Measurements from ENCODE around the gene SSBP4. TPM values are rescaled to one million over a fixed set of nuclear protein-coding genes. Genes with fewer than 3 reads are reported as not detected.

Gene SSBP4
- total RNA-seq, 1 donor from 2014 or later: 36.2 TPM

DNA sequence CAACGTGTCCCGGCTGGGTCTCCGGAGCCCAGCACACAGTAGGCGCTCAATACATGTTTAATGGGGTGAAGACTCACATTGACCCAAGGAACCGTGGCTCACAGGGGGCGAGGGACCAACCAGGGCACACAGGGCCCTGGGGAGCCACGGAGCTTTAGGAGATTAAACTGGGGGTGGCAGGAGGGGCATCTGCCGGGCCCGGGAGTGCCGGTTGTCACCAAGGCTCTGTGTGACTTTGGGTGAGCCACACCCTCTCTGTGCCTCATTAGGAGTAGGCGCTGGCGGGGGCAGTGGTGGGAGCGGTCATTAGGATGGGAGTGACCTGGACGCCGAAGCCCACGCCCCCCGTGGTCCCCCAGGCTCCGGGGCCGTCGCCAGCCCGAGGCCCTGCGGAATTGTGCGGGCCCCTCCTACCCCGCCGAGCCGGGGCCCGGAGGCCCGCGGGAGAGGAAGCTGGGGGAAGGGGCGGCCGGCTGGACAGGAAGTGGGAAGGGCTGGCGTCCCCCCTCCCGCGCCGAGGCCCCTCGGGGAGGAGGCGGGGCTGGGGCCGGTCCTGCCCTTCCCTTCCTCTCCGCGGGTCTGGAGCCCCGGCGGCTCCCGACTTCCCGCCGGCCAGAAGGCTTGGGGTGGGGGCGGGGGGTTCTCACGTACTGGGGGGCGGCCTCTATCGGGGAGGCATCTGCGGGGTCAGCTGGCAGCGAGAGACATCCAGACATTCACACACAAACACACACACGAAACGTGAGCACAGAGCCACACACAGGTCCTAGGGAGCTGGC is 1.8 kb upstream of the SSBP4 start:
- peak; percentile 92 for DNase-seq (ENCODE audit: missing footprints)
- intact Hi-C loops (cut with DNase I): loop anchor here (5.0 kb wide), 1 partner anchor 135 kb away; the partner anchor contains the start of gene JUND
- peak; percentile 64 for ATAC-seq

DNA sequence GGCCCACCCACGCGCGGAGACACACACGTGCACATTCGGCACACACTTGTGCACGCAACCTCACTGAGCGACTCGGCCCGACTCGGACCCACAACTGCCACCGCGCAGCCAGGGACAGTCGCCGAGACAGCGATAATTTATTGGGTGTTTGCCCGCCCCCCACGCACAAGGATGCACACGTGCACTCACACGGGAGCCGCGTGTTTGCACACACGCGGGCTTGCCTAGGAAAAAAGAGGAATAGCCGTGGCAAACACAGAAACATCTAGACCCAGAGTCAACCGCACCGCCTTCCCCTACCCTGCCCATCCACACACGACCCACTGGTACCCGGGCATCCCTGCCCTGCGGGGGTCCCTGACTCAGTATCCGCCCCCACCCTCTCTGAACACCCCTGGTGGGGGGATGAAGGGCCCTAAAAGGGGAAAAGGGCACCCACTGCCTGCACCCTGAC is 1.1 kb upstream of the SSBP4 start:
- intact Hi-C loops (cut with DNase I): loop anchor here (5.0 kb wide), 1 partner anchor 136 kb away; the partner anchor contains the start of gene JUND
- peak; percentile 84 for DNase-seq (ENCODE audit: missing footprints)

DNA sequence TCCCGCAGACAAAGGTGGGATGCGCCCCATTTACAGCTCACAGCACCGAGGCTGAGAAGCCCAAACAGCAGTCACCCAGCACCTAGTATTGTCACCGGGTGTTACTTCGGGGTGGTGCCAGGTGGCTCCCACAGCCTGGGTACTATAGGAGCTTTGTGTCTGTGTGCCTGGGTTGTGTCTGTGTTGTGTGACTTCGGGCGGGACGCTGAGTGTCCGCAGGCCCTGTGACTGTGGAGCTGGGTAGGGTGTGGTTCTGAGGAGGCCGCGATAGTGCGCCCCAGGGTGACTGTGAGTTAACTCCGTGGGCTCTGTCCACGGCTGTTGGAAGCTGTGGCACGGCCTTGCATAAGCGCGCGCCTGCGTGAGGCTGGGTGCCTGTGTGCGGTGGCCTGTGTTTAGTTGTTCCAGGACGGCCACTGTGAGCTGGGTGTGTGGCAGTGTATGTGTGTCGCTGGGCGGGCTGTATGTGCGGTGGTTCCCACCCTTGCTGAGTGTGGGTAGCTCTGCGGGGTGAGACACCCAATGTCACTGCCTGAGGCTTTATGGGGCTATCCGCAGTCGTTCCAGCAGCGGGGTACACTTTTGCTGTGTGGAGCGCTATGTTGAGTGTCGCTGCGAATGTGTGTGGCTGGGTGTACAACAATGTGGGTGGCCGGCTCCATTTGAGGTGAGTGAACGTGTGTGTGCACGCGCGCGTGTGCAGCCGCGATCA is 559 bp upstream of the SSBP4 start:
- ATAC-seq: peak; percentile 0
- intact Hi-C loops (cut with DNase I): loop anchor here (5.0 kb wide), 1 partner anchor 136 kb away; the partner anchor contains the start of gene JUND
- DNase-seq (ENCODE audit: missing footprints): no peak

More for the DNA sequence above, 1.1 kb upstream of the SSBP4 start:
- no peak for ATAC-seq

DNA sequence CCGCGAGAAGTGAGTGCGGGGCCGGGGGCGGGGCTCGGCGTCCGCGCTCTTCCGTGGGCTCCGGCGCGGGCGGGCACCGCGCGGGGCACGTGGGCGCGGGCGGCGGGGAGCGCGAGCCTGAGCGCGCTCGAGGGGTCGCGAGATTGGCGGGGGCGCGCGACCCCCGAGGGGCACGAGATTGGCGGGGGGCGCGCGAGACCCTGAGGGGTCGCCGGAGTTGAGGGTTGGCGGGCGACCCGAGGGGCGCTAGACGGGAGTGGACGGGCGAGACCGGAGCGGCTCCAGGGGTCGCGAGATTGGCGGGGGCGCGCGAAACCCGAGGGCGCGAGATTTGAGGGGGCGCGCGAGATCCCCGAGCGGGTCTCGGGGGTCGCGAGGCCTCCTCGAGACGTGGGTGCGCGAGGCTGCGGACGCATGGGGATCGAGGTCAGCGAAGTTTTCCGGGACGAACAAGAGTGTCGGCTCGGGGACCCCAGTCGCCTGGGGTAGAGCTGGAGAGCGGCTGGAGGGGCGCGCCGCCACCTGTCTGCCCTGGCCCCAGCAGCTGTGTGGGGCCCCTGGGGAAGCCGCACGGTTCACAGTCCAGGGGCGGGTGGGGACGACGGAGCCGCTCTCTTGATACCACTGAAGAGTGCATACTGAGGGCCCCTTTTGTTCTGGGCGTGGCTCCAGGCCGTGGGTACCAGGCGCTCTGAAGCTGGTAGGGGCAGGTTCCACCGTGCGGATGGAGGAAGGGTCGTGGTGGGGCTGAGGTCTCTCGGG is 682 bp downstream of the SSBP4 start:
- ATAC-seq (no peak), DNase-seq (ENCODE audit: missing footprints) (no peak)
- intact Hi-C loops (cut with DNase I): loop anchor here (5.0 kb wide), 1 partner anchor 138 kb away; the partner anchor contains the start of gene JUND

DNA sequence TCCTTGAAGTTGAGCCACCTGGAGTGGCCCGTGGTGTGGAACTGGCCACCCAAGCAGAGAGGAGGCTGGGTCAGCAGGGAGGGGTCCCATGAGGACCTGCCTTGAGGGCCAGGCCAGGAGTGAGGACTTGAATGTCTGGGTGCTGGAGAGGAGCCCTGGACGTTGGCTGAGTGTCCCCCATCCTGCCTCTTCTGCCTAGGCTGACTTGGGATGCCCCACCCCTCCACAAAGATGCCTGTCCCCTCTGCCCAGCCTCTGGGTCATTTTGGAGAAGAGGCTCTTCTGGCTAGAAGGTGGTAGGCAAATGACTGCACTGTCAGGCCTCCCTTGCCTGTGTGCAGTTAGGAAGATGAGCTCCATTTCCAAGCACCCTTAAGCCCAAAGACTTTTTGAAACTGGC is 1.7 kb downstream of the SSBP4 start:
- intact Hi-C loops (cut with DNase I): no loop called here
- DNase-seq (ENCODE audit: missing footprints): no peak
- ATAC-seq: no peak

DNA sequence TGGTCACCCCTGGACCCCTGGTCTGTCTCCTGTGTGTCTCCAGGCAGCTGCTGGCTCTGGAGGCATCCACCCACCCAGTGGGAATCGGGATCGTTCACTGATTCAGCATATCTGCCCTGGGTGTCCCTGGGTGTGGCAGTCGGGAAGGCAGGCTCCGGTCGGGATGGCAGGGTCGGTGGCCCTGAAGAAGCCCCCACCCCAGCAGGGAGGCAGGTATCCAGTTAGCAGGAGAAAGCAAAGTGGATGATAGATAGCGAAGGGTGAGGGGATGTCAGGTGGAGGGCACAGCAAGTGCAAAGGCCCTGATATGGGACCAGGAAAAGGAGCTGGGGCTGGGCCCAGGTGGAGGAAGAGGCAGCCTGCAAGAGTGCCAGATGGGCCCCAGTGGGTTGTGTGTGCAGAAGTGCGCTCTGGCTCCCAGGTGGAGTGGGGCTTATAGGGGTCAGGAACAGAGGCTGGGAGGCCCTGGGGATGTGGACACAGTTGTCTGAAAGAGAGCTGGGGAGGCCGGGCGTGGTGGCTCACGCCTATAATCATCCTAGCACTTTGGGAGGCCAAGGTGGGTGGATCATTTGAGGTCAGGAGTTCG is 2.3 kb downstream of the SSBP4 start:
- intact Hi-C loops (cut with DNase I): no loop called here
- DNase-seq (ENCODE audit: missing footprints) (no peak), ATAC-seq (no peak)

DNA sequence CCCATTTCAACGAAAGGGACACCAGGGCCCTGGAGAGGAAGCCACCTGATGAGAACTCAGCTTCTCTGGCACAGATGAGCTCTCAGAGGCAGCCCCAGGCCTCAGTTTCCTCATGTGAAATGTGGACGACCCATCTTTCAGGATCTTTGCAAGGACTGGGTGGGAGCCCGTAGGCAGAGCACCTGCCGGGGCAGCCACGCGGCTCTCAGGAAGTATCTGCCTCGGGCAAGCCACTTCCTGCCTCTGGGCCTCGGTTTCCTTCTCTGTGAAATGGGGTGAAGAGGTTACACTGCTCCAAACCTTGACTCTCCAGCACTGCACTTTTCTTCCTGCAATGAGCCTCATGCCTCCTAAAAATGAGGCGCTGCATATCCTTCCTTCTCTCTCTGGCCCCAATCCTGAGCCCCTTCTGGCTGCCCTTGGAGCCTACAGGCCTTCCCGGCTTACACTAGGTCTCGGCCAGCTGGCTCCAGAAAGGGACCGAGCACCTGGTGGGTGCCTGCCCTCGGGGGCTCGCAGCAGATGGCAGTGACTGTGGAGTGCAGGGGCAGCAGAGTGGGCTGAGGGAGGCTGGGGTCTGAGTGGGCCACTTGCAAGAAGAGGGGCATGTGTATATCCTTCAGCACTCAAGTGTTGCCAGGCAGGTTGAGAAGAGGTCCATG is 3.5 kb downstream of the SSBP4 start:
- no peak for DNase-seq (ENCODE audit: missing footprints)
- no peak for ATAC-seq
- intact Hi-C loops (cut with DNase I): no loop called here

DNA sequence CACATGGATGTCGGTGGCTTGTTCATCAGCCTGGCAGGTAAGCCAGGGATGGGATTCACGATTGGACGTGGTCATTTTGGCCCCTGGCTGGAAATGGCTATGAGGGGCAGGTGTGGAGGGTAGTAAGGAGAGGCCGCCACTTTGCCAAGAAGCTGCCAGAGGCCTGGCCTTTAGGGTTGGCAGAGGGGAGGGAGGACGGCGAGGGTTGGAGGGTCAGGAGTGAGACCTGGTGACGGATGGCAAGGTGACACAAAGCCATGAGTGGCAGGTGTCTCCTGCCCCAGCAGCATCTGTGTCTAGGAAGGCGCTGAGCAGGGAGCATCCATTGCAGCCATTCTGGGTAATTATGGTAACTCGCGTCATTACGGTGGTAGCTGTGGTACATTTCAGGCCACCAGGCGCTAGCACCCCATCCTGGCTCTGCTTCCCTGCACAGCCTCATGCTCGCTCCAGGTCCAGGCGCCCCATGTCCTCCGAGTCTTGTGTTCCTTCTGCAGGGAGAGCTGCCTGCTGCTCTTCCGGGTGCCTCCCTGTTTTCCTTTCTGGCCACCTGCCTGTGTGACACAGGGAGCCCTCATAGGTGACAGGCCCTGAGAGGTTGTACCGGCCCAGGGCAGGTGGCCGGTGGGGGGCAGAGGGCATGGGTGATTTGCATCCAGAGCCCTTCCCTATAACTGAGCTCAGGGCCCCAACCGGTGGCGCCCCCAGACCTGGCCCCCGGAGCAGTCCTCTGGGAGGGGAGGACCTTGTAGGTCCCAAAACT is 4.2 kb downstream of the SSBP4 start:
- intact Hi-C loops (cut with DNase I): no loop called here
- ATAC-seq: no peak

DNA sequence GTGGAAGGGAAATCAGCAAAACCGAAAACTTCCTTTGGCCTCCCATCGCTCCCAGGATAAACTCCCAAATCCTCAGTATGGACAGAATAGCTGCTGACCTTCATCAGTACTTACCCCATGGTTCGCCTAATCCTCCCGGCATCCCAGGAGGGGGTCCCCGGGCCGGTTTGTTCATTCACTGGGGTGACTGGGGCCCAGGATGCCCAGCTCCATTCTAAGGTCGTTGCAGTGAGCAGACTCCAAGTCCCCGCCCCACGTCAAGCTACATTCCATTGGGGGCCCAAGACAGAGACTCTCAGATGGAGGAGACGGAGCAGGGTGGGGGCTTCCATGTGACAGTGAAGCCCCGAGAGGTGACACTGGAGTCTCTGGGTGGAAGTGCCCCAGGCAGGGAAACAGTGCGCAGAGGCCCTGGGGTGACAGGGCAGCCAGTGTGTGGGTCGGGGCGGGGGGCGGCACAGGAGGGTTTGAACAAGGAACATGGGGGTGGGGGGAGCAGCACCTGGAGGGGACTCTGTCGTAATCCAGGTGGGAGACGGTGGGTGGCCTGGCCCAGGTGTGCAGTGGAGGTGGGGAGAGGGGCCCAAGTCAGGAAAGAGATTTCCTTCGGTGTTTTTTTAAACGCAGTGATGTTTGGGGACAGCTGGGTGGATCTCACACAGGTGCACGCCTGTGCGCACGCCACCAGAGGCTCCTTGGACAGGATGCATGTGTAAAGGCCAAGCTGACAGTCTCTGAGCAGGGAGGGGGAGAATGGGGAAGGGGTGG is 5.1 kb downstream of the SSBP4 start:
- intact Hi-C loops (cut with DNase I): no loop called here
- DNase-seq (ENCODE audit: missing footprints) (no peak), ATAC-seq (no peak)

More for the DNA sequence above, 4.2 kb downstream of the SSBP4 start:
- DNase-seq (ENCODE audit: missing footprints): no peak

DNA sequence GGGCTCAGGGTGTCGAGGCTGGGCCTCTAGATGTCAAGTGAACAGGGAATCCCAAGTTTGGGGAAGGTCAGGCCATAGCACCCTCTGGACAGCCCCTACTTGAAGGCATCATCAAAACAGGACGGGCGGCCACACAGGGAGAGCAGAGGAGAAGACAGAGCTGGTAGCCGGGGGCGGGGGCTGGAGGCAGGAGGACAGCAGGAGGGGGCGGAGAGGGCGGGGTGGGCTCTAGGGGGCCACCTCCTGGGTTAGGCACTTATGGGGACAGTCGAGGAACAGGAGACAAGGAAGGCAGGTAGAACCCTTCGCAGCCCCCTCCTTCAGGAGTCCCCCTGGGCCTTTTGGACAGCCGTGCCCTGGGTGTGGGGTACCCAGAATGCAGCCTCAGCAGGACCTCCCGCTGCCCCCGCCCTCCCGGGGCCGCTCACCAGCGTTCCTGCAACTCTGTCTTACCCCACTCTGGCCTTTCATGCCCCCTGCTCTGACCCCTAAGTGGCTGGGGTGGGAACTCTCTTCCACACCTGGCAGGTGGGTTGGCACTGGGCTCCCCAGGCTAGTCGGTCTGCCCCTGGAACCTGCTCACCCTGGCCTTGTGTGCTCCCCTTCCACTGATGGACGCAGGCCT is 5.8 kb downstream of the SSBP4 start:
- no peak for ATAC-seq
- intact Hi-C loops (cut with DNase I): no loop called here
- no peak for DNase-seq (ENCODE audit: missing footprints)

DNA sequence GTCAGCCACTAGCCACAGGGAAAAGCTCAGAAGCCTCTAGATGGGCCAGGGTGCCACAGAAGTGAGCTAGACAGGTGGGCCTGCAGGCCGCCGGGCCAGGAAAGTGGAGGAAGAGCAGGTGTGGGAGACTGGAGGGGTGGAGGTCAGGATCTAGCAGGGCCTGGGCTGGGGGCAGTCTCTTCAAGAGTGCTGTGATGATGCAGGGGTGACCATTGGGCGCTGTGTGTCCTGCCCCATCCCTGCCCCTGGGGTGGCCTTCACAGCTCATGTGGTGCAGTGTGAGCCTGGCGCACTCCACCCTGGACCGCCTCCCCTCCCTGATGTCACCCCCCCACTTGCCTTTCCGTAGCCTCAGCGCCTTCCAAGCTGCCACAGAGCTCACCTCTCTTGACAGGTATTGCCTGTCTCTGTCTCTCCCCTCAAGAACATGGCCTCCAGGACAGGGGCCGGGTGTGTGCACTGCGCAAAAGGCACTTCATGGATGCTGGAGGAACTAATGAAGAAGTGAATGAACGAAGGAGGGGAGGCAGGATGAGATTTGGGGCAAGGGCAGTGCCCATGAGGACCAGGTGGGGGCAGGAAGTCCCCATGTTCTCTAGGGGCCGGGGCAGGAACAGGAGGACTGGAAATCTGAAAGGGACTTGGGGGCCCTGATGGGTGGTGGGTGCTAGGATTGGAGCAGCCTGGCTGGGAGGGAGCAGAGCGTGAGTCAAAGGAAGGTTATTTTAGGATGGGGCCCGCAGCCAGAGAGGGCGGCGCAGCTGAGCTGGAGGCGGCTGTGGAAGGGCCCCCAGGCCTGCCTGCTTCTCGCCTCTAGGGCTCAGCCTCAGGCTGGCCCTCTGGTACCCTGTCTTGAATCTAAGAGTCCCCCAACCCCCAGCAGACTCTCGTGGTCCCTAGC is 6.6 kb downstream of the SSBP4 start:
- ATAC-seq (peak; percentile 68), DNase-seq (ENCODE audit: missing footprints) (peak; percentile 81)
- intact Hi-C loops (cut with DNase I): no loop called here

DNA sequence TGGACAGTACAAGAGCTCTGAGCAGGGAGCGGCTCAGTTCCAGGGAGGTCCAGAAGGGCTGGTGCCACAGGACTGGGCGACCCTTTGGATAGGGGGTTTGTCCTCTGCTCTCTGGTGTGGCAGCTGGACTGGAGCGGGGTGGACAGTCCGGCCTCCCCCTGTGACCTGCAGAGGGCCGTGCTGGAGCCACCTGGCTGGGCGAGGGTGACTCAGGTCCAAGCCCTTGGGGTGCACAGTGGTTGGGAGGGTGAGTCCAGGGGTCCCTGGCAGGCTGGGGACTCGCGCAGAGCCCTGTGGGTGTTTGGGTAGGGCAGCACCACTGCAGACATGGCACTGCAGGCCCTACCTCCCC is 7.2 kb downstream of the SSBP4 start:
- DNase-seq (ENCODE audit: missing footprints) (peak; percentile 66), ATAC-seq (no peak)
- intact Hi-C loops (cut with DNase I): no loop called here

DNA sequence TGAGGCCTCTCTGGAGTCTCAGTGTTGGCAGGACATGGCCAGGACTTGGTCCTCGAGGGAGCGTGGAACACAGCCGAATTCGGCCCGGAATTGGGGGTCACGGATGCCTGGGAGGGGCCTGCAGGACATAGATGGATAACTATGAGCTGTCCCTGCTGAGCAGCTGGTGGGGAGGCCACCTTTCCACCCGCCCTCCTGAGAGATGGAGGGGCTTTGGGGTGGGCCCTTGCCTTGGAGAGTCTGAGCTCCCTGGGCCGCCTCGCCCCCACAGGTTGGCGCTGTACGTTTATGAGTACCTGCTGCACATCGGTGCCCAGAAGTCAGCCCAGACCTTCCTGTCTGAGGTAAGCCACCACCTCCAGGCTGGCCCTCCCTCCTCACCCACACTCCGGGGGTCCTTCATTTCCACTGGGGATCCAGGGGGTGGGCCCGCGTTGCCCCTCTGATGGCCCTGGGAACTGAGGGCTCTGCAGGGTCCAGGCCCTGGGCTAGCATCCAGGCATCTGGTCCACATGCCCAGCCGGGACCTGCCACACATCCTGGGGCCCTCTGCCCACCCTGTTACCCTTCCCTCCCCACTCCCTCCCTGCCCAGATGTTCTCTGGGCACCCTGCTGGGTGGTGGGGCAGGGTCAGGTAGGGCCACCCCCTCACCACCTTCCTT is 8.0 kb downstream of the SSBP4 start:
- DNase-seq (ENCODE audit: missing footprints) (no peak), ATAC-seq (no peak)
- intact Hi-C loops (cut with DNase I): no loop called here

DNA sequence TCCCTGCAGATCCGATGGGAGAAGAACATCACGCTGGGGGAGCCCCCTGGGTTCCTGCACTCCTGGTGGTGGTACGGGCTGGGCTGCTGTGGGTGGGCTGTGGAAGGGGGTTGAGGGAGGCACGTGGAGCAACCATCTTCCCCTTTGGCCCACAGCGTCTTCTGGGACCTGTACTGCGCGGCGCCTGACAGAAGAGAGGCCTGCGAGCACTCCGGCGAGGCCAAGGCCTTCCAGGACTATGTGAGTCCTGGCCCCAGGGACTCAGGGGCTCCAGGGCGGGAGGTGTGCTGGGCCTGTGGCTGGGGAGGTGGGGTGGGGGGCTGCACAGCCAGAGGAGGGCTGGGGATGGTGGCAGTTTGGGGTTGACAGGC is 8.5 kb downstream of the SSBP4 start:
- ATAC-seq: no peak
- intact Hi-C loops (cut with DNase I): no loop called here
- no peak for DNase-seq (ENCODE audit: missing footprints)

DNA sequence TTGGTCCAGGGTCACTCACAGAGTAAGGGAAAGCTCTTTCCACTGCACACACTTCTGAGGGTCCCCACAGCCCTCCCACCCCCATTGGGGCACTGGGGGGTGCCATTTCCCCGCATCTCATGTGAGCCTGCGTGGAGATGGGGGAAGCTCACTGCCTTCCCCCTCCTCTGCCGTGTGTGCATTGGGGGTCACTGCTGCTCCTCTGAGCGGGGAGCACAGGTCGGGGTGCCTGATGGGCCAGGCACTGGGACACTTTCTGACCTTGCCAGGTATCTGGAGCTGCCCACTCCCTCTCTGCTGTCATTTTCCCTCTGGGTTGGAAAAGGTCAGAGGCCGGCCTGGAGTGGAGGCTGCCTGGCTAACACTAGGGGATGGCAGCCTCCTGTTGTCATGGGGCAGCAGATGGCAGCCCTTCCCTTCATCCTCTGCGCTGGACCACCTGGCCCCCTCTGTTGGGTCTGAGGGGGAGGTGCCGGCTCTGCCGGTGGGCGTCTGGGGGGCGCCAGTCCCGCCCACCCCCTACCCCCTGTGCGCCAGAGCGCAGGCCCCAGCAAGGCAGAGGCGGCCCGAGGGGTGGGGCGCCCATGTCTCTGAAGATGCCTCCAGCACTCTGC is 9.1 kb downstream of the SSBP4 start:
- ATAC-seq (no peak), DNase-seq (ENCODE audit: missing footprints) (peak; percentile 52)
- intact Hi-C loops (cut with DNase I): no loop called here
